Measurements from ENCODE around the gene PDE4B.
"Not testable (repeated sequence)": the region's sequence is repeated elsewhere in the genome, so short reads cannot be mapped to it uniquely, and the experiment has no call there.

Gene PDE4B

DNA sequence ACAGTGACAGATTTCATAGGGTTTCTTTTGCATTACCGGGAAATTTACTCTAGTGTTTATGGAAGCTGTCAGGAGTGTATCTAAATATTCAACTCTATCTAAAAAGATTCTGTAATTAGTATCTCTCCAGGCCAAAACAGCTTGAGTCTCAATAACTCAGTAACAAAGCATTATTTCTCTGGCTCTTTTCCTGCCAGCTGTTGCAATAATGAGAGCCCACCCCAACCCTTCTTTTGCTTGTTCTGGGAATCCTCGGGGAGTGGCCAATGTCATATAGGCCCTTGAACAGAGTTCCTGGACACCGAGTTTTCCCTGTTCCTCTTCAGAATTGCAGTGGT lies 621.1 kb downstream of the PDE4B start:
- Mint-ChIP-seq H3K4me3 (no peak overlapping the region), H3K27ac (no peak overlapping the region), H3K36me3 (ENCODE audit: low read depth) (peaks cover 7% of the 10 kb centered on the region), H3K9me3 (peaks cover 49% of the 10 kb centered on the region), H3K27me3 (ENCODE audit: low read depth) (peaks cover 5% of the 10 kb centered on the region), H3K4me1 (ENCODE audit: low read depth) (peaks cover 22% of the 10 kb centered on the region)
- DNase-seq (ENCODE audit: low spot score) = no peak

GRCh38 chr1:66415281-66415680 lies 622.6 kb downstream of the PDE4B start:
- Mint-ChIP-seq H3K36me3 (ENCODE audit: low read depth) (peaks cover 9% of the 10 kb centered on the region), H3K27me3 (ENCODE audit: low read depth) (no peaks in the 10 kb centered on the region), H3K4me3 (no peak overlapping the region), H3K9me3 (peaks cover 41% of the 10 kb centered on the region), H3K4me1 (ENCODE audit: low read depth) (peaks cover 19% of the 10 kb centered on the region), H3K27ac (no peak overlapping the region)
- no peak for DNase-seq (ENCODE audit: low spot score)

- Mint-ChIP-seq H3K27ac (no peak overlapping the region), H3K27me3 (ENCODE audit: low read depth) (no peaks in the 10 kb centered on the region), H3K4me1 (ENCODE audit: low read depth) (peaks cover 13% of the 10 kb centered on the region), H3K4me3 (no peak overlapping the region), H3K36me3 (ENCODE audit: low read depth) (peaks cover 9% of the 10 kb centered on the region), H3K9me3 (peaks cover 39% of the 10 kb centered on the region)
- DNase-seq (ENCODE audit: low spot score) = no peak
Observed at GRCh38 chr1:66415866-66416265, 623.2 kb downstream of the PDE4B start.

DNA sequence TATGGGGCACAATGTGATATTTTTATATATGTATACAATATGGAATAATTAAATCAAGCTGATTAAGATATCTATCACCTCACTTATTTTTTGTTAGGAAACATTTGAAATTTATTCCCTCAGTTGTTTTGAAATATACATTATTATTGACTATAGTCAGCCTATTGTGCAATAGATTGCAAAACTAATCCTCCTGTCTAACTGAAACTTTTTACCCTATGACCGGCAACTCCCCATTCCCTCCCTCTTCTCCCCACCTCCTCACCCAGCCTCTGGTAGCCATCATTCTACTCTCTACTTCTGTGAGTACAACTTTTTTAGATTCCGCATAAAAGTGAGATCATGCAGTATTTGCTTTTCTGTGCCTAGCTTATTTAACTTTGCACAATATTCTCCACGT lies 623.6 kb downstream of the PDE4B start:
- peaks cover 35% of the 10 kb centered on the region for H3K9me3 Mint-ChIP-seq
- H3K4me1 Mint-ChIP-seq (ENCODE audit: low read depth) = peaks cover 9% of the 10 kb centered on the region
- no peak for DNase-seq (ENCODE audit: low spot score)
- no peak overlapping the region for H3K27ac Mint-ChIP-seq
- no peaks in the 10 kb centered on the region for H3K27me3 Mint-ChIP-seq (ENCODE audit: low read depth)
- peaks cover 6% of the 10 kb centered on the region for H3K36me3 Mint-ChIP-seq (ENCODE audit: low read depth)
- no peak overlapping the region for H3K4me3 Mint-ChIP-seq

DNA sequence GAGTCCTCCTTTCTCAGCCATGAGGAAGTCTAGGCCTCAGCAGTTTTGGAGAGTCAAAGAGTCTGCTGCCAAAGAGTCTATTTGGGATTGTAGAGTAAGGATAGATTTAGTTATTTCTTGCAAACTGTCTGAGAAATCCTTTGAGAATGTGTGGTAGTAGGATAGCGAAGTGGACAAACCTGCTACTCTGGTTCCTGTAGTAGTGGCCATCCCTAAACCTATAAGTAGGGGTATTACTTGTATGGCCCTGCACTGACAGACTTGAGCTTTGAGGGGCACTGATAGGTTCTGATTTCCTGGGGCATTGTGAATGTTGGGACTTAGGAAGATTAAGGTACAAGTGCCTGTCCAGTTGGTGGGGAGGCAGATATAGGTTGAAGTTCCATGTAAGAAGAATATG lies 625.3 kb downstream of the PDE4B start:
- Mint-ChIP-seq H3K27ac (no peak overlapping the region), H3K4me1 (ENCODE audit: low read depth) (peaks cover 2% of the 10 kb centered on the region), H3K9me3 (peaks cover 29% of the 10 kb centered on the region), H3K36me3 (ENCODE audit: low read depth) (peaks cover 3% of the 10 kb centered on the region), H3K27me3 (ENCODE audit: low read depth) (no peaks in the 10 kb centered on the region), H3K4me3 (no peak overlapping the region)
- no peak for DNase-seq (ENCODE audit: low spot score)

DNA sequence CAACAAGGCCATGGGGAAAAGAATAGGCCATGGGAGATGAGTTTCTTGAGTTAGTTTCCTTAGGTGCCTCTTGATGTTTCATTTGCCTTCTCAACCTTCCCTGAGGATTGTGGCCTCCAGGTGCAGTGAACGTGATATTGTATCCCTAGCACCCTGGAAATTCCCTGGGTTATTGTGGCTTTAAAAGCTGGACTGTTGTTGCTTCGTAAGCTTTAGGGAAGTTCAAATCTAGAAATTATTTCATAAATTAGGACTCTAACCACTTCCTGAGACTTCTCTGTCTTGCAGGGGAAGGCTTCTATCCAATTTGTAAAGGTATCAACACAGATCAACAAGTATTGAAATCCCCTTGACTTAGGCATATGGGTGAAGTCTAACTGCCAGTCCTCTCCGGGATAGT lies 627.5 kb downstream of the PDE4B start:
- not testable (repeated sequence) for H3K27me3 Mint-ChIP-seq (ENCODE audit: low read depth); H3K36me3 Mint-ChIP-seq (ENCODE audit: low read depth); H3K27ac Mint-ChIP-seq; H3K4me1 Mint-ChIP-seq (ENCODE audit: low read depth); DNase-seq (ENCODE audit: low spot score); H3K4me3 Mint-ChIP-seq
- peaks cover 29% of the 10 kb centered on the region for H3K9me3 Mint-ChIP-seq

DNA sequence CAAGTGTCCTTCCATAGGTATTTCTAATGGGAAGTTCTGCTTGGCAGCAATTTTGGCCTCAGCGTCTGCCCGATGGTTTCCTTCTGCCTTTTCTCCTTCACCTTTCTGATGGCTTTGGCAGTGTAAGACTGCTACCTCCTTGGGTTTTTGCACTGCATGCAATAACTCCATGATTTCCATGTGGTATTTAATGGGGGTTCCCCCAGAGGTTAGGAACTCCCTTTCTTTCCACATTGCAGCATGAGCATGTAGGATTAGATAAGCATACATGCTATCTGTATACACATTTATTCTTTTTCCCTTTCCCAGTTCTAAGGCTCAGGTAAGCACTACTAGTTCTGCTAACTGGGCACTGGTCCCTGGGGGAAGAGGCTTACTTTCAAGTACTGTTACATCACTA lies 628.2 kb downstream of the PDE4B start:
- not testable (repeated sequence) for DNase-seq (ENCODE audit: low spot score); H3K36me3 Mint-ChIP-seq (ENCODE audit: low read depth); H3K4me1 Mint-ChIP-seq (ENCODE audit: low read depth); H3K4me3 Mint-ChIP-seq; H3K27me3 Mint-ChIP-seq (ENCODE audit: low read depth); H3K27ac Mint-ChIP-seq
- peaks cover 25% of the 10 kb centered on the region for H3K9me3 Mint-ChIP-seq

- Mint-ChIP-seq H3K4me3 (no peak overlapping the region), H3K4me1 (ENCODE audit: low read depth) (no peaks in the 10 kb centered on the region), H3K27me3 (ENCODE audit: low read depth) (no peaks in the 10 kb centered on the region), H3K9me3 (peaks cover 20% of the 10 kb centered on the region), H3K36me3 (ENCODE audit: low read depth) (peaks cover 3% of the 10 kb centered on the region), H3K27ac (no peak overlapping the region)
- no peak for DNase-seq (ENCODE audit: low spot score)
Observed at GRCh38 chr1:66422804-66423203, 630.1 kb downstream of the PDE4B start.

All from T-helper 2 cell treated with Interferon-gamma antibody and Interleukin-4, amounts not matched to agents 5 μg/mL and 100 μg/mL, for 36 hours (primary cell).